HUES48 (cell line): ENCODE measurements around the gene RFX2.
A peak's percentile ranks its signal among the peaks of the same experiment; 100 is the strongest.

Experiments used
- H3K27ac ChIP-seq: one replicate; pipeline ENCODE4 v1.7.0; 2013; ENCODE audit warnings: low read depth, low read length, inconsistent platforms
- H3K27me3 ChIP-seq: 2 replicates; pipeline ENCODE4 v1.6.1; 2013; ENCODE audit warnings: mild to moderate bottlenecking, low read length; ENCODE audit not compliant: control insufficient read depth, insufficient read depth
- H3K36me3 ChIP-seq: 2 replicates; pipeline ENCODE4 v1.6.1; 2013; ENCODE audit warnings: low read length; ENCODE audit not compliant: control insufficient read depth, insufficient read depth
- H3K4me1 ChIP-seq: 2 replicates; pipeline ENCODE4 v1.6.1; 2013; ENCODE audit warnings: mild to moderate bottlenecking, low read length; ENCODE audit not compliant: control insufficient read depth, insufficient read depth
- H3K4me3 ChIP-seq: 2 replicates; pipeline ENCODE4 v1.5.1; 2013; ENCODE audit warnings: mild to moderate bottlenecking, low read depth, low read length
- H3K9ac ChIP-seq: 2 replicates; pipeline ENCODE4 v1.6.1; 2013; ENCODE audit warnings: mild to moderate bottlenecking, low read depth, low read length, moderate library complexity
- H3K9me3 ChIP-seq: 2 replicates; pipeline ENCODE4 v1.6.1; 2013; ENCODE audit warnings: low read length; ENCODE audit not compliant: control insufficient read depth, insufficient read depth

RFX2 gene

DNA sequence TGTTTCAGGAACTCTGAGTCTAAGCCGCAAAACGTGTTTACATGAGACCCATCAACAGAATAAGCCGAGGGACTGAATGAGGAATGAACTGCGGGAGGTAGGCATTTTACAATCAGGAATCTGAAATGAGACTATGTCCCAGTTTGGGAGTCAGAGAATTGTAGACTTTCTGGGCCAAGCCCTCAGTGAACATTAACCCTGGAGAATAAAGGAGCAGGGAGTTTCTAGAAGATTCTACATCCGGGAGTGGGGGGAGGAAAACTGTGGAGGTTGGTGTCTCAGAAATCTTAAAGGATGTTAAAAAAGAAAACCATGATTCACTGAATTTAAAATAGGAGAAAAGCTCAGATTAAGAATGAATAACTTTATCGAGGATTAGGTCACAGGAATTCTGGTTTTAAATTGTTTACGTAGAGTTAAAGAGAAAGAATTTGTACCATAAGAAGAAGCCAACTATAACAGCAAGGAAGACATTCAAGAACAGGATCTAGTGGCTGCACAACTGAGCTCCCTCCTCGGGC lies 18.5 kb downstream of the RFX2 start:
- no peaks in the 10 kb centered on the region for H3K9me3 ChIP-seq
- peaks cover 16% of the 10 kb centered on the region for H3K4me1 ChIP-seq
- H3K27me3 ChIP-seq, result peaks cover 14% of the 10 kb centered on the region
- no peak overlapping the region for H3K27ac ChIP-seq
- H3K36me3 ChIP-seq, result no peaks in the 10 kb centered on the region
- no peak overlapping the region for H3K9ac ChIP-seq
- peak overlapping the region; percentile 43 for H3K4me3 ChIP-seq

DNA sequence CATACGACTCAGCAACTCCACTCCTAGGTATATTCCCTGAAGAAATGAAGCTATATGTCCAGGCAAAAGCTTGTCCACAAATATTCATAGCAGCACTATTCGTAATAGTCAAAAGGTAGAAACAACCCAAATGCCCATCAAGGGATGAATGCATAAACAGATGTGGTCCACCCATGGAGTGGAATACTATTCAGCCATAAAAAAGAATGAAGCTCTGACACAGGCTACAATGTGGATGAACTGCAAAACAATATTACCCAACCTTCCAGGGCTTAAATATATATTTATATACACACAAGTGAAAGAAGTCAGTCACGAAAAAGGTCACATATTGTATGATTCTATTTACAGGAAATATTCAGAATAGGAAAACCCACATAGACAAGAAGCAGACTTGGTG lies 19.7 kb downstream of the RFX2 start:
- Histone ChIP-seq H3K27ac (no peak overlapping the region), H3K9me3 (no peaks in the 10 kb centered on the region), H3K9ac (no peak overlapping the region), H3K4me3 (no peak overlapping the region), H3K4me1 (peaks cover 16% of the 10 kb centered on the region), H3K27me3 (peaks cover 14% of the 10 kb centered on the region), H3K36me3 (no peaks in the 10 kb centered on the region)

DNA sequence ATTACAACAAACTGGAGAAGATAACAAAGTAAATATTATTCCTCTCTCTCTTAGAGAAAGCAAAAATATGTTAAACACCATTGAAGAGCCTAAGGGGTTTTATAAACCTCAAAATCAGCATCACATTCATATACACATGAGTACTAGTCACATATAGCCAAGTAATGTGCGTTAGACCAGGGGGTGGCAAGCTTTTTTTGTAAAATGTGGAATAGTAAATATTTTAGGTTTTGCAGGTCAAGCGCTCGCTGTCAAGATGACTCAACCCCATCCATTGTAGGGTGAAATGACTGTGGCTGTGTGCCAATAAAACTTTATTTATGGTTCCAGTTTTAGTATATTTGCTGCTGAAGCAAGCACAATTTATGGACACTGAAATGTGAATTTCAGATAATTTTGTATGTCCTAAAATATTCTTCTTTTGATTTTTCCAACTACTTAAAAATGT lies 21.7 kb downstream of the RFX2 start:
- Histone ChIP-seq H3K36me3 (no peaks in the 10 kb centered on the region), H3K27ac (no peak overlapping the region), H3K4me1 (peaks cover 16% of the 10 kb centered on the region), H3K9ac (no peak overlapping the region), H3K27me3 (peaks cover 14% of the 10 kb centered on the region), H3K4me3 (no peak overlapping the region), H3K9me3 (no peaks in the 10 kb centered on the region)

DNA sequence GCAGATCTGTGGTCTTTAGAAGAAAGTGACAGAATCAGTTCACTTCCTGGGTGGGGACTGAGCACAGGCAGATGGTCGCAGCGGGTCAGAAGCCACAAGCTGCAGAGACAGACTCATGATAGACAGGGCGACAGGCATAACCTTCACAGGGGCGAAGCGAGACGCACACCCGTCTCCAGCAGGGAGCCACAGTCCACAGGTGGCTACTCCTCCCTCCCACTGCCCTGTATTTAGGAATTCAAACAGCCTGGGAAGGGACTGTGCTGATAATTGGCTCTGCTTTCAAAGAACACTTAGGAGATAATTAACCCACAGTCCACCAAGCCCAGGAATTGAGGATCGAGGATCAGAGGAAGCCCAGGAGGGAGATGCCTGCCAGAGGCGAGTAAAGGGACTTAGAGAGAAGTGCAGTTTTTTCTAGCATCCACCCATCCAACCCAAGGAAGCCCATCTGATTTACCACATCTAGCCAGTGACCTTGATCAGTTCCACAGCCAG lies 23.2 kb downstream of the RFX2 start:
- no peak overlapping the region for H3K4me3 ChIP-seq
- no peaks in the 10 kb centered on the region for H3K9me3 ChIP-seq
- H3K27me3 ChIP-seq, result peaks cover 6% of the 10 kb centered on the region
- peak overlapping the region; percentile 53 for H3K27ac ChIP-seq
- no peak overlapping the region for H3K9ac ChIP-seq
- H3K4me1 ChIP-seq, result peaks cover 15% of the 10 kb centered on the region
- H3K36me3 ChIP-seq, result no peaks in the 10 kb centered on the region

DNA sequence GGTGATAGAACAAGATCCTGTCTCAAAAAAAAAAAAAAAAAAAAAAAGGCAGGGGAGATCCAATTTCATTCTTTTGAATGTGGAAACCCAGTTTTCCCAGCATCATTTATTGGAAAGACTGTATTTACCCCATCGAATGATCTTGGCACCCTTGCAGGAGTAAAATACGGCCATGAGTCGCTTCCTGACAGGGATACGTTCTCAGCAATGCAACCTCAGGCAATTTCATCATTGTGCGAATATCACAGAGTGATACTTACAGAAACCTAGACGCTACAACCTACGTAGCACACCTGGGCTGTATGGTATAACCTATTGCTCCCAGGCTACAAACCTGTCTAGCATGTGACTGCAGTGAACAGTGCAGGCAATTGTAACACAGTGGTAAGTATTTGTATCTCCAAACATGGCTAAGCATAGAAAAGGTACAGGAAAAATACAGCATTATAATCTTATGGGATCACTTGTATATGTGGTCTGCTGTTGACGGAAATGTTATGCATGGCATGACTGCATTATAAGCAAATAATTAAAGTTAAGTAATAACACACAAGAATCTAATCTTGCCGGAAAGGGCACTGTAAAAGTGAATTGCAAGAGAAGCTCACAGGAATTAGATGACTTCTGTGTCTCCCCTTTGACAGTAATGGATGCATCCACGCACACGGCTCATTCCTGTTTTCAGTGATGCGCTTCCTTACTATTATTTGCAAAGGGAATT lies 24.1 kb downstream of the RFX2 start:
- Histone ChIP-seq H3K27ac (peak overlapping the region; percentile 32), H3K4me3 (no peak overlapping the region), H3K9me3 (no peaks in the 10 kb centered on the region), H3K36me3 (no peaks in the 10 kb centered on the region), H3K27me3 (no peaks in the 10 kb centered on the region; the same call in 1 of the 2 replicates), H3K4me1 (peaks cover 8% of the 10 kb centered on the region; the same call in 1 of the 2 replicates), H3K9ac (no peak overlapping the region)

DNA sequence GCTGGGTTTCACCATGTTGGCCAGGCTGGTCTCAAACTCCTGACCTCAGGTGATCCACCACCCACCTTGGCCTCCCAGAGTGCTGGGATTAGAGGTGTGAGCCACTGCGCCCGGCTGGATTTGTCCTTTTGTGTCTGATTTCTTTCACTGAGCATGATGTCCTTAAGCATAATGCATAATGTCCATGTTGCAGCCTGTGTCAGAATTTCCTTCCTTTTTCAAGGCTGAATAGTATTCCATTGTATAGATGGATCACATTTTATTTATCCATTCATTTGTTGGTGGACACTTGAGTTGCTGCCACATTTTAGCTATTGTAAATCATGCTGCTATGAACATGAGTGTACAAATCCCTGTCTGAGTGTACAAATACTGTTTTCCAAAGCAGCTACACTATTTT lies 25.5 kb downstream of the RFX2 start:
- H3K9me3 ChIP-seq, result no peaks in the 10 kb centered on the region
- H3K9ac ChIP-seq, result no peak overlapping the region
- peaks cover 8% of the 10 kb centered on the region; the same call in 1 of the 2 replicates for H3K4me1 ChIP-seq
- H3K27ac ChIP-seq, result no peak overlapping the region
- no peak overlapping the region for H3K4me3 ChIP-seq
- H3K27me3 ChIP-seq, result no peaks in the 10 kb centered on the region
- H3K36me3 ChIP-seq, result no peaks in the 10 kb centered on the region

DNA sequence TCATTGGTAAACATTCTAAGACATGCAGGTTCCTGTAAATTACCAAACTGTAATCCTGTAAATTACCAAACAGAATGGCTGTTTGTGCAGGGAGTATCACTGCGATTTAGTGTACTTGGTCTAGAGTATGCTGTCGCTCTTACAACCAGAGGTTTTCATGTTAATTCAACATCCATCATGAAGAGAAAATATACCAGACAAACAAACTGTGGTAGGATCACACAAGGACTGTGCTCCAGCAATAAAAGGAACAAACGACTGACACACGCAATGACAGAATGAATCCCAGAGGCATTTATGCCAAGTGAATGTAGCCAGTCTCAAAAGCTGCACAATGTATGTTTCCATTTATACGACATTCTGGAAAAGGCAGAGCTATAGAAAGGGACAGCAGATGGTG lies 31.2 kb downstream of the RFX2 start:
- Histone ChIP-seq H3K4me3 (no peak overlapping the region), H3K4me1 (no peaks in the 10 kb centered on the region), H3K9ac (no peak overlapping the region), H3K27ac (no peak overlapping the region), H3K27me3 (no peaks in the 10 kb centered on the region), H3K9me3 (no peaks in the 10 kb centered on the region), H3K36me3 (no peaks in the 10 kb centered on the region)

DNA sequence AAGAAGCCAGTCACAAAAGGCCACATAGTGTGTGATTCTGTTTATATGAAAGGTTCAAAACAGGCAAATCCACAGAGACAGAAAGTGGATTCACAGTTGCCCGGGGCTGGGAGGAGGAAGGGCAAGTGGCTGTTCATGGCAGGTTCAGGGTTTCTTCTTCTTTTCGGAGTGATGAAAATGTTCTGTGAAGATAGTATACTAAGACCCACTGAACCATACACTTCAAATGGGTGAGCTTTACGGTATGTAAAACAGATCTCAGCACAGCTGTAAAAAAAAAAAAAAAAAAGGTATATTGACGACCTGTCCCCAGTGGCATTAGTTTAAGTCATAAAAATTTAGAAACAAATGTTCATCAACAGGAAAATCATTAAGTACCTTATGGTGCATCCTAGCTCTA lies 32.2 kb downstream of the RFX2 start:
- H3K9me3 ChIP-seq, result no peaks in the 10 kb centered on the region
- no peak overlapping the region for H3K4me3 ChIP-seq
- H3K9ac ChIP-seq, result no peak overlapping the region
- H3K27ac ChIP-seq, result no peak overlapping the region
- H3K27me3 ChIP-seq, result no peaks in the 10 kb centered on the region
- H3K4me1 ChIP-seq, result no peaks in the 10 kb centered on the region
- H3K36me3 ChIP-seq, result no peaks in the 10 kb centered on the region

DNA sequence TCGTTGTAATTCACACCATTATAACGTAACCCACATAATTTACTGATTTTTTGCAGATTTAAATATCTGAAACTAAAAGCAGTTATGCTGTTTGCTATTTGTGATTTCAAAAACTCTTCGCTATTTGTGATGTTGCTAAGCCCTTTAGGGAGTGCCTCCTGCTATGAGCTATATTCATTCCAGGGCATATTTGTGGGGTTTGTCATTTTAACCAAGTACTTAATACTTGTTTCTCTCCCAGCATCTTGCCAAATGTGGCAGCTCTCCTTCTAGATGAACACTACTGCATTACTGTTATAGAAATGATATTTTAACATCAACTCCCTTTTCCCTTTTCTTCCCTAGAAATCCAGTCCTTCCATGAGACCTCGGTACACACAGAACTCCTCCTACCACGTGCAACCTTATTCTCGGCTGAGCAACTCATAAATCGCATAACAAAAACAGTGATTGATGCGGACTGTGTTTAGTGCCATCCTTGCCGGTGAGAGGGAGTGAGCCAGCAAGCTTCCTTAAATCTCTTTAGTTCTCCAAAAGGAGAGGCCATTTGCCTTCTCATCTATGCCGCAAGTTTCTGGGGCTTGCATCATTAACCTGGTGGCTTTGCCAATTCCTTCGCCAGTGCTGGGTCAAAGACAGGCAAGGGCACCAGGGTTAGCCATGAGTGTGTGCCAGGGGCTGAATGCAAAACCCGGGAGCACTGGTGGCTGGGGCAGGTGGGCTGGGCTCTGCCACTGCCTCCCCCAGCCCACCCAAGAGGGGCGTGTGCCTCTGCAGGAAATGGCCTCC lies 33.4 kb downstream of the RFX2 start:
- Histone ChIP-seq H3K4me1 (no peaks in the 10 kb centered on the region), H3K27me3 (no peaks in the 10 kb centered on the region), H3K27ac (no peak overlapping the region), H3K9ac (no peak overlapping the region), H3K4me3 (no peak overlapping the region), H3K9me3 (no peaks in the 10 kb centered on the region), H3K36me3 (no peaks in the 10 kb centered on the region)

DNA sequence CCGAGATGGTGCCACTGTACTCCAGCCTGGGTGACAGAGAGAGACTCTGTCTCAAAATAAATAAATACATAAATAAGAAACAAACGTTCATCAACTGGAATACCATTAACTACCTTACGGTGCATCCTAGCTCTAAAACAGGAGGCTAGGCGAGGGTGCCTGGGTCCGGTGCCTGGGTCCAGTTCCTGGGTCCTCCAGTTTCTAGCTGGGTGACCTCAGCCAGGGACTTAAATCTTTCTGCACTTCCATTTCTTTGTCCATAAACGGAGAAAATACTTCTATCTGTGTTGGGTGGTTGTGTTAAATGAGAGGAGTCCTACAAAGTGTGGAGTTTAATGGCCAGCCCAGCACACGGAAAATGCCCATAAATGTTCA lies 34.0 kb downstream of the RFX2 start:
- Histone ChIP-seq H3K4me1 (no peaks in the 10 kb centered on the region), H3K4me3 (no peak overlapping the region), H3K9ac (no peak overlapping the region), H3K27me3 (no peaks in the 10 kb centered on the region), H3K36me3 (no peaks in the 10 kb centered on the region), H3K27ac (no peak overlapping the region), H3K9me3 (no peaks in the 10 kb centered on the region)
